Coronary artery (tissue), 2 donors: ENCODE measurements around the gene CSTF1.
"Not testable (repeated sequence)": the region's sequence is repeated elsewhere in the genome, so short reads cannot be mapped to it uniquely, and the experiment has no call there.

Experiments used
- DNase-seq: peaks from one replicate; pipeline ENCODE4 v3.0.0-alpha.2; 2017; ENCODE audit warnings: low spot score
- H3K27ac ChIP-seq, 2 donors: fragments of 200-600 bp; sonication (generic); one replicate each; pipeline ENCODE4 v1.5.1; 2016 to 2019
- H3K4me3 ChIP-seq: fragments of 200-600 bp; sonication (generic); 2 replicates; pipeline ENCODE4 v1.5.1; 2016; ENCODE audit warnings: mild to moderate bottlenecking, moderate library complexity
- CTCF ChIP-seq: fragments of 200-600 bp; sonication (generic); IDR thresholded peaks from one replicate; pipeline ENCODE4 v1.5.1; 2019; ENCODE audit warnings: antibody characterized with exemption

Gene CSTF1

DNA sequence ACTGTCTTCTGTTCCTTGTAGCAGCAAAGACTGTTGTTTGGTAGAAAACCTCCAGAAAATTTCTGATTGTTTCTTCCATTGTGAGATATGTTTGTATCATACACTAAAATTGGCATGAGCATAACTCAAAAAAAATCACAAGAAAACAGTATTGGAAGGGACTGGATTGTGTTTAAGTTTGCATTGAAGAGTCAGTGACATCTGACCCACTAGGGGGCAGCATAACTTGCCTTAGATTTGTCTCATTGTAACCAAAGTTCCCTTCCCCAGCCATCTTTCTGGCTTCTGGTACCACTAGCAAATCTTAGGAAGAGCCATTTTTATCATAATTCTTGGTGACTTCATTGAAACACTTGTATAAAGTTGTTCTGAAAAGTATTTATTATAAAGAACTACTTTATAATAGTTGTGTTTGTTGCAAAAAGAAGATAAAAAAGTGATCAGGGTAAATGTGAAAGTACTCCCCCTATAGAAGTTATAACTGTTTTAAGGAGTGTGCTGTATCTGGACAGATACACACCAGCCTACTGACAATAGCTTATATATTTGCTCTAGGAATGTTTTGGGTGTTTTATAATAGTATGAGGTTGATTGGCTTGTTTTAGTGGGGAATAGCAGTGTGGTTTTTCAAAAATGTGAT, 7.7 kb downstream of the CSTF1 start:
- Histone ChIP-seq H3K4me3 (no peak overlapping the region), H3K27ac (no peak overlapping the region)
- DNase-seq: no peak
- peak; percentile 51 for TF ChIP-seq CTCF

DNA sequence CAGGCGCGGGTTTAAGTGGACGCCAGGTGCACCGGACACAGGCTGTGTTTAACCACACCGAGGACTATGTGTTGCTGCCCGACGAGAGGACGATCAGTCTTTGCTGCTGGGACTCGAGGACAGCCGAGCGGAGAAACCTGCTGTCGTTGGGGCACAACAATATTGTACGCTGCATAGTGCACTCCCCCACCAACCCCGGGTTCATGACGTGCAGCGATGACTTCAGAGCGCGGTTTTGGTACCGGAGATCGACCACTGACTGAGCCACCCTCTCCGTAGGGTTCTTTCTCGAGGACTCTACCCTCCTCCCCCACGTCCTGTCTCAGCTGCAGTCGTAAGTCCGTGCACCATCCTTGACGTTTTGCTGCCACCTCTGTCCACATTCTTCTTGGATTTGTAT, 11.0 kb downstream of the CSTF1 start:
- no peak overlapping the region for H3K4me3 ChIP-seq
- H3K27ac ChIP-seq: no peak overlapping the region
- no peak for TF ChIP-seq CTCF
- no peak for DNase-seq

DNA sequence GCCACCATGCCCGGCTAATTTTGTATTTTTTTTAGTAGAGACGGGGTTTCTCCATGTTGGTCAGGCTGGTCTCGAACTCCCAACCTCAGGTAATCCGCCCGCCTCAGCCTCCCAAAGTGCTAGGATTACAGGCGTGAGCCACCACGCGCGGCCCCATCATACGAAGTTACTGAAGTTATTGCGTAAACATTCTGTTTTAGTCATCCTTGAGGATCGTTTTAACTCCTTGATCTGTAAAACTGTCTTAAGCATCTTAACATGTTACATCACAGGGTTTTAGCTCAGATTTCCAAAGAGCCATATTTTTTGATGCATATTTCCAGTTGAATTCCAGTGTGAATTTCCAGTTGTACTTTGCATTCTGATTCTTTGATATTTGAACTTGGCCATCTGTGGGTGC, 12.9 kb downstream of the CSTF1 start:
- H3K27ac ChIP-seq, DNase-seq, H3K4me3 ChIP-seq: not testable (repeated sequence)

DNA sequence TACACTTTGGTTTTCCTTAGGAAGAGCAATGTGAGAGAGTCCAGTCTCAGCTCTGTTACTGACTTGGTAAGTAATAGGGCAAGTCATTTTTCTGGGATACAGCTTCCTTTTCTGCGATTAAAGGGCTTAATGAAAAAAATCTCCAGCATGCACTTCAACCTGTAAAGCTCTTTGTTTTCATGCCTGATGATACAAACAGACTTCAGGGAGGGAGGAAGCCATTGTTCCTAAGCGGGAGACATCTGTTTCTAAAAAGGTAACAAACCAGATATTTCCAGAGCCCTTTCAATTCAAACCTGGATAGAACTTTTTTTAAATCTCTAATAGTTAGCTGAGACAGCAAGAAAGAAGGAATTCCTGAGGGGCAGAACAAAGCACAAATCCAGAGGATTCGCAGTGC, 14.5 kb downstream of the CSTF1 start:
- no peak for DNase-seq
- no peak overlapping the region for H3K27ac ChIP-seq
- no peak overlapping the region for H3K4me3 ChIP-seq
- no peak for TF ChIP-seq CTCF

- Histone ChIP-seq H3K27ac (no peak overlapping the region), H3K4me3 (no peak overlapping the region)
- no peak for DNase-seq
- no peak for TF ChIP-seq CTCF
Observed at GRCh38 chr20:56409521-56409920, 17.1 kb downstream of the CSTF1 start.

DNA sequence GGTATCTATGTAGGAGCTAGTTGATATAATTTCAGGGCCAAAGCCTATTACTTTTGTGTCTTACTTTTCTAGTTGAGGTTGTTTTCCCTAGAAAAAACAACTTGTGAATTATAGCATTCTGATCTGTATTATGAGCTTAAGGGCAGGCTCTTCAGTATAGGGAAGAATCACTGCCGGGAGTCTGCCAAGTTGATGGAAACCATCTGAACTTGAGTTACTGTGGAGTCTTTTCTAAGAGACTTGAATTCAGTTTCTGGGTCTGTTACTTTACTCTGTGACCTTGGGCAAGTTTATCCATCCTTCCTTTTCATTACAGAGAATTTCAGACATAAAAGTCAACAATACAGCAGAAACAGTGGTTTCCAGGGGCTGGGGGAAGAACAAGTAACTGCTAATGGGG, 17.5 kb downstream of the CSTF1 start:
- TF ChIP-seq CTCF: no peak
- Histone ChIP-seq H3K27ac (no peak overlapping the region), H3K4me3 (no peak overlapping the region)
- DNase-seq: no peak

DNA sequence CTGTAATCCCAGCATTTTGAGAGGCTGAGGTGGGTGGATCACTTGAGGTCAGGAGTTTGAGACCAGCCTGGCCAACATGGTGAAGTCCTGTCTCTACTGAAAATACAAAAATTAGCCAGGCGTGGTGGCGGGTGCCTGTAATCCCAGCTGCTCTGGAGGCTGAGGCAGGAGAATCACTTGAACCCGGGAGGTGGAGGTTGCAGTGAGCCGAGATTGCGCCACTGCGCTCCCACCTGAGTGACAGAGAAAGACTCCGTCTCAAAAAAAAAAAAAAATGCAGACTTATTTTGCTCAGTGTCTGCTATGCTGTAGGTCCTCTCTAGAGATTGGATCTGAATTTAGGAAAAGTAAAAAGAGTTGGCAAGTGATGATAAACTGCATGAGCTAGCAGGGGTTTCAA, 18.8 kb downstream of the CSTF1 start:
- H3K27ac ChIP-seq: peak overlapping the region in 1 of 2 donors; percentile 61
- H3K4me3 ChIP-seq, DNase-seq: not testable (repeated sequence)

DNA sequence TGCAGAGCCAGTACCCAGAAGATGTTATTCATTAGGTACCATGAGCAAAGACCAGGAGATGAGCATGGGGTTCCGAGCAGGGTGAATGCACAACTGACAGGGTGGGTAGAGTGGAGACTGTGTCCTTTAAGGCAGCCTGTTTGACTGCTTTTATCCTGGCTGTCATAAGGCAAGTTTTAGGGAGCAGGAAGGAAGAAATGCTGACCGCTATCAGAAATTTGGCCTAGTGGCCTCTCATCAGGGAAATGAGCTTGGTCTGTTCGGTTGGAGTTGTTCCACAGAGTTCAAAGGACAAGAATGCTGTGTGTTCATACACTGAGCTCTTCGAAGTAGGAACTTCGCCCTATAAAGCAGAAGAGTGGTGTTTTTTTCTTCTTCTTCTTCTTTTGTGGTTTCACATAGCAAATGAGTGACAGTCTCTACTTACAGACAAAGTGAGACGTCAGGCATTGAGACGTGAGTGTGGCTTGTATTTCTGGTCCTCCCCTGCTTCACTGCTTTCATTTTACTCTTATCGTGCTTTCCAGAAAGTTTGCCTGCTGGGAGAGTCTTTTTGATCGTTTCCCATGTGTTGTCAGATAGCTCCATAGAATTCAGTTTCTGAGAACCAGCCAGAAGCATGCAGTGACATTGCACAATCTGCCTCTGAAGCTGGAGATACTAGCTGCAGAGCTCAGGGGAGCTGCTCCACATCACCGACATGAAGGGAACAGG, 19.5 kb downstream of the CSTF1 start, which contains the start of gene CASS4:
TSS of gene CASS4 (plus strand) at position 502 of the 714 bp plus-strand sequence. CDS start at position 701, 199 bp downstream.
- no peak for TF ChIP-seq CTCF
- peak within 1 kb of the TSS; percentile 54 for H3K4me3 ChIP-seq
- H3K27ac ChIP-seq: peak within 1 kb of the TSS in 1 of 2 donors; percentile 61
- DNase-seq: no peak
